ENCODE measurements around the gene NDUFAB1.

GRCh38 chr16:23595951-23596720 is at the start of gene NDUFAB1:
- TF ChIP-seq CTCF (conservative IDR thresholded peaks at IDR 0.05; ENCODE audit: low read depth, low read length) (peak; percentile 88), EZH2 (IDR thresholded peaks at IDR 0.05; ENCODE audit: borderline replicate concordance, low read depth, low read length, poor library complexity, severe bottlenecking) (no peak)
